Hepatocyte (in vitro differentiated cells): Measurements from ENCODE around the gene IGSF22.

Experiments used
- EZH2 ChIP-seq: fragments of 200-600 bp; sonication (generic); IDR thresholded peaks from 2 replicates; pipeline ENCODE4 v1.6.1; 2016; ENCODE audit warnings: antibody characterized with exemption, mild to moderate bottlenecking, borderline replicate concordance
- TF ChIP-seq, protein P1 (sequence below): fragments of 200-600 bp; sonication (generic); IDR thresholded peaks from 2 replicates; pipeline ENCODE4 v1.5.1; 2016; ENCODE audit warnings: antibody characterized with exemption, mild to moderate bottlenecking; ENCODE audit not compliant: poor library complexity

DNA sequence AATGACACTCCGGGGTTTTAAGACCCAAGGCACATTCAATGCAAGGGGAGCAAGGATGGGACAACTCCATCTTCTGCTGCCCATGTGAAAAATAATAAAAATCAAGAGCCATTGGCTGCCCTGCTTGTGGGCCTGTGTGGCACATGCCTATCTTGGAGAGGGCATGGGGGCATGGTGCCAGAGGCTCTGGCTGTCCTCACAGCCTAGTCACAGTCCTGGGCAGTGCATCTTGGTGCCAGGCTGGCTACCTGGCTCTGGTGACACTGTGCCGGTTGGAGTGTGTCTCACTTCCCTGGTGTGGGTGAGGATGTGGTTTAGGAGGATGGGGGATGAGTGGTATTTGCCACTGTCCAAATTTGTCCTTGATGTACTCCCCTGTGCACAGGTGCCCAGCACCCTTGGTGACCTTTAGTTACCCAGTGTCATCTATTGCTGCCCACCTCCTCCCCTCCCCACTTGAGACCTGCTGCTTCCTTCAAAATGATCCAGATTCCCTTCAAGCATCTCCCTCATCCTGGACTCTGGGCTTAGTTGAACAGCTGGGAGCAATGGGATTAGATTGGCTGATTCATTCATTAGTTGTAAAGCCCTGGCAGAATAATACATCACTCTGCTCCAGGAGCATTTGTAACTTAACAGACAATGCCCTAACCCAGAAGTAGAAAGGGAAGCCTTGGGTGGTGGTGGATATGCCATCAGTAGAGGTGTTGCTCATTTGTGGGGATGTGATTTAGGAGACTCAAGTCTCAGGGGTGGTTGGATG, 22.8 kb downstream of the IGSF22 start:
- TF ChIP-seq, protein P1, sequence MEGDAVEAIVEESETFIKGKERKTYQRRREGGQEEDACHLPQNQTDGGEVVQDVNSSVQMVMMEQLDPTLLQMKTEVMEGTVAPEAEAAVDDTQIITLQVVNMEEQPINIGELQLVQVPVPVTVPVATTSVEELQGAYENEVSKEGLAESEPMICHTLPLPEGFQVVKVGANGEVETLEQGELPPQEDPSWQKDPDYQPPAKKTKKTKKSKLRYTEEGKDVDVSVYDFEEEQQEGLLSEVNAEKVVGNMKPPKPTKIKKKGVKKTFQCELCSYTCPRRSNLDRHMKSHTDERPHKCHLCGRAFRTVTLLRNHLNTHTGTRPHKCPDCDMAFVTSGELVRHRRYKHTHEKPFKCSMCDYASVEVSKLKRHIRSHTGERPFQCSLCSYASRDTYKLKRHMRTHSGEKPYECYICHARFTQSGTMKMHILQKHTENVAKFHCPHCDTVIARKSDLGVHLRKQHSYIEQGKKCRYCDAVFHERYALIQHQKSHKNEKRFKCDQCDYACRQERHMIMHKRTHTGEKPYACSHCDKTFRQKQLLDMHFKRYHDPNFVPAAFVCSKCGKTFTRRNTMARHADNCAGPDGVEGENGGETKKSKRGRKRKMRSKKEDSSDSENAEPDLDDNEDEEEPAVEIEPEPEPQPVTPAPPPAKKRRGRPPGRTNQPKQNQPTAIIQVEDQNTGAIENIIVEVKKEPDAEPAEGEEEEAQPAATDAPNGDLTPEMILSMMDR: no peak
- TF ChIP-seq EZH2: no peak
